H9 (cell line): ENCODE results near the gene TXLNB. TPM values are rescaled to one million over a fixed set of nuclear protein-coding genes. Genes with fewer than 3 reads are reported as not detected.

Experiments
- DNase-seq: peaks from one replicate; pipeline ENCODE4 v3.0.0-alpha.2; 2017
- H2AFZ ChIP-seq: one replicate; pipeline ENCODE4 v1.6.1; 2013; ENCODE audit warnings: mild to moderate bottlenecking, low read length, control low read depth, moderate library complexity
- H2AK5ac ChIP-seq: 2 replicates; pipeline ENCODE4 v1.6.1; 2013; ENCODE audit warnings: low read length, control low read depth, mixed read lengths; ENCODE audit not compliant: insufficient read length
- H2BK120ac ChIP-seq: one replicate; pipeline ENCODE4 v1.6.1; 2013; ENCODE audit warnings: low read depth, mild to moderate bottlenecking, low read length, control low read depth, inconsistent platforms; ENCODE audit not compliant: poor library complexity, severe bottlenecking
- H2BK12ac ChIP-seq: 2 replicates; pipeline ENCODE4 v1.6.1; 2013; ENCODE audit warnings: low read length, control low read depth, mixed read lengths, low read depth; ENCODE audit not compliant: insufficient read length
- H2BK15ac ChIP-seq: 2 replicates; pipeline ENCODE4 v1.6.1; 2013; ENCODE audit warnings: low read depth, low read length, control low read depth
- H2BK20ac ChIP-seq: one replicate; pipeline ENCODE4 v1.6.1; 2013; ENCODE audit warnings: low read depth, mild to moderate bottlenecking, low read length, control low read depth, inconsistent platforms; ENCODE audit not compliant: poor library complexity, severe bottlenecking
- H2BK5ac ChIP-seq: 2 replicates; pipeline ENCODE4 v1.6.1; 2013; ENCODE audit warnings: low read length, control low read depth, mixed read lengths; ENCODE audit not compliant: insufficient read length
- H3K14ac ChIP-seq: 2 replicates; pipeline ENCODE4 v1.6.1; 2013; ENCODE audit warnings: low read length, control low read depth; ENCODE audit not compliant: insufficient read depth
- H3K18ac ChIP-seq: 2 replicates; pipeline ENCODE4 v1.6.1; 2013; ENCODE audit warnings: low read depth, mild to moderate bottlenecking, mixed read lengths, low read length, control low read depth; ENCODE audit not compliant: insufficient read length
- H3K23ac ChIP-seq: 2 replicates; pipeline ENCODE4 v1.6.1; 2013; ENCODE audit warnings: low read length, control low read depth, mixed read lengths, low read depth; ENCODE audit not compliant: insufficient read length
- H3K23me2 ChIP-seq: 2 replicates; pipeline ENCODE4 v1.6.1; 2013; ENCODE audit warnings: low read depth, mild to moderate bottlenecking, mixed read lengths, low read length, control low read depth; ENCODE audit not compliant: insufficient read length, poor library complexity, severe bottlenecking
- H3K27ac ChIP-seq: 2 replicates; pipeline ENCODE4 v1.5.1; 2013; ENCODE audit warnings: low read length, control low read depth, mixed read lengths, low read depth; ENCODE audit not compliant: insufficient read length
- H3K27me3 ChIP-seq: 2 replicates; pipeline ENCODE4 v1.6.1; 2013; ENCODE audit warnings: low read length, control low read depth, inconsistent platforms; ENCODE audit not compliant: insufficient read depth
- H3K4ac ChIP-seq: 2 replicates; pipeline ENCODE4 v1.6.1; 2013; ENCODE audit warnings: low read depth, mild to moderate bottlenecking, control low read depth, inconsistent platforms, low read length, moderate library complexity
- H3K4me1 ChIP-seq: 2 replicates; pipeline ENCODE4 v1.6.1; 2013; ENCODE audit warnings: low read length, control low read depth, inconsistent platforms; ENCODE audit not compliant: insufficient read depth
- H3K4me2 ChIP-seq: 2 replicates; pipeline ENCODE4 v1.6.1; 2013; ENCODE audit warnings: low read length, control low read depth, mixed read lengths; ENCODE audit not compliant: insufficient read length, insufficient read depth
- H3K56ac ChIP-seq: 2 replicates; pipeline ENCODE4 v1.6.1; 2013; ENCODE audit warnings: low read depth, mild to moderate bottlenecking, mixed read lengths, low read length, control low read depth; ENCODE audit not compliant: insufficient read length
- H3K79me1 ChIP-seq: 2 replicates; pipeline ENCODE4 v1.6.1; 2013; ENCODE audit warnings: low read depth, mild to moderate bottlenecking, moderate library complexity, low read length, control low read depth, inconsistent platforms; ENCODE audit not compliant: insufficient read depth, poor library complexity, severe bottlenecking
- H3K79me2 ChIP-seq: 2 replicates; pipeline ENCODE4 v1.6.1; 2013; ENCODE audit warnings: low read length, control low read depth, inconsistent platforms; ENCODE audit not compliant: insufficient read depth
- H3K9ac ChIP-seq: 2 replicates; pipeline ENCODE4 v1.6.1; 2013; ENCODE audit warnings: low read length, control low read depth, mixed read lengths; ENCODE audit not compliant: insufficient read length; ENCODE audit errors: extremely low read depth
- H3K9me3 ChIP-seq: one replicate; pipeline ENCODE4 v1.6.1; 2013; ENCODE audit warnings: low read depth, low read length, inconsistent platforms; ENCODE audit not compliant: control insufficient read depth
- H3T11ph ChIP-seq: one replicate; pipeline ENCODE4 v1.6.1; 2013; ENCODE audit warnings: mild to moderate bottlenecking, low read length, control low read depth, inconsistent platforms
- H4K20me1 ChIP-seq: one replicate; pipeline ENCODE4 v1.6.1; 2013; ENCODE audit not compliant: control insufficient read depth, insufficient read length, insufficient read depth
- H4K5ac ChIP-seq: 2 replicates; pipeline ENCODE4 v1.6.1; 2013; ENCODE audit warnings: low read depth, mild to moderate bottlenecking, mixed read lengths, low read length, control low read depth; ENCODE audit not compliant: insufficient read length
- H4K8ac ChIP-seq: replicated peaks from 2 replicates; pipeline ENCODE4 v1.6.1; 2013; ENCODE audit warnings: low read length, control low read depth, mixed read lengths, low read depth; ENCODE audit not compliant: insufficient read length
- H4K91ac ChIP-seq: 2 replicates; pipeline ENCODE4 v1.6.1; 2013; ENCODE audit warnings: low read depth, mild to moderate bottlenecking, moderate library complexity, mixed read lengths, low read length, control low read depth; ENCODE audit not compliant: insufficient read length
- H3K27ac Mint-ChIP-seq, 3 experiments: 2 replicates in 2 of 3; 3 replicates in 1 of 3; pipeline ENCODE4 v1.8.0; 2020 to 2021; ENCODE audit warnings: mixed read lengths in 3 of 3, mild to moderate bottlenecking in 1 of 3, moderate library complexity in 1 of 3
- H3K27me3 Mint-ChIP-seq: 2 replicates; pipeline ENCODE4 v1.8.0; 2021; ENCODE audit warnings: low read depth, mild to moderate bottlenecking, moderate library complexity, mixed read lengths
- H3K36me3 Mint-ChIP-seq, 3 experiments: 2 replicates in 2 of 3; 3 replicates in 1 of 3; pipeline ENCODE4 v1.8.0; 2020 to 2021; ENCODE audit warnings: low read depth in 3 of 3, mixed read lengths in 3 of 3; ENCODE audit not compliant: insufficient read depth in 1 of 3
- H3K4me1 Mint-ChIP-seq, 2 experiments: 2 replicates each; pipeline ENCODE4 v1.8.0; 2020; ENCODE audit warnings: mixed read lengths in 2 of 2
- H3K4me3 Mint-ChIP-seq, 2 experiments: 2 replicates in 1 of 2; 3 replicates in 1 of 2; pipeline ENCODE4 v1.8.0; 2020 to 2021; ENCODE audit warnings: mild to moderate bottlenecking in 2 of 2, mixed read lengths in 2 of 2, moderate library complexity in 1 of 2
- H3K9me3 Mint-ChIP-seq, 2 experiments: 2 replicates in 1 of 2; 3 replicates in 1 of 2; pipeline ENCODE4 v1.8.0; 2020; ENCODE audit warnings: mild to moderate bottlenecking in 2 of 2, mixed read lengths in 2 of 2, moderate library complexity in 1 of 2
- WGBS: extraction: QIAGEN DNeasy Blood & Tissue Kit; methylation state at CpG from one replicate; pipeline ENCODE4 v1.1.7; 2013; ENCODE audit warnings: missing lambda C conversion rate, low lambda C conversion rate, mixed read lengths; ENCODE audit not compliant: insufficient read length; ENCODE audit errors: extremely low coverage; 5-methylcytosine and 5-hydroxymethylcytosine counted together
- total RNA-seq: library from RNA; stranded (reverse); gene quantifications from 2 replicates; pipeline ENCODE4 v1.2.1, GENCODE V29; 2021
- TF ChIP-seq, protein P1 (sequence below): fragments of 200-600 bp; sonication (generic); conservative IDR thresholded peaks from 3 replicates; pipeline ENCODE4 v1.8.0; 2021; ENCODE audit warnings: antibody characterized with exemption, mild to moderate bottlenecking

Gene TXLNB
- total RNA-seq, 1 experiment from 2014 or later: 0.04 TPM

DNA sequence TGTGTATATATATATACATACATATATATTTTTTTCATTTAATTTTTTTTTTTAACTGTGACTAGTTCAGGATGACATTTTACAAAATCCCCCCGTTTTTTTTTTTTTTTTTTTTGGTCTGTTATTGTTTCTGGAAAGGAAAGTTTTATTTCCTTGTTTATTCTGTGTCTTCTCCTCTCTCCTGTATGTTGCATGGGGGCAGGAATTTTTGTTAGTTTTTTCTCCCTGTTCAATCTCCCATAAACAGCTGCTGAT lies 32.4 kb upstream of the TXLNB start:
- H2BK120ac ChIP-seq: peak overlapping the region; percentile 76
- no peaks in the 10 kb centered on the region for H3K79me1 ChIP-seq
- no peak overlapping the region for H3K9ac ChIP-seq
- H4K8ac ChIP-seq: no peak overlapping the region
- H3K23ac ChIP-seq: no peak overlapping the region
- no CpG with 5 or more reads among the region's 1 CpG for WGBS
- no peak overlapping the region for H4K5ac ChIP-seq
- TF ChIP-seq, protein P1, sequence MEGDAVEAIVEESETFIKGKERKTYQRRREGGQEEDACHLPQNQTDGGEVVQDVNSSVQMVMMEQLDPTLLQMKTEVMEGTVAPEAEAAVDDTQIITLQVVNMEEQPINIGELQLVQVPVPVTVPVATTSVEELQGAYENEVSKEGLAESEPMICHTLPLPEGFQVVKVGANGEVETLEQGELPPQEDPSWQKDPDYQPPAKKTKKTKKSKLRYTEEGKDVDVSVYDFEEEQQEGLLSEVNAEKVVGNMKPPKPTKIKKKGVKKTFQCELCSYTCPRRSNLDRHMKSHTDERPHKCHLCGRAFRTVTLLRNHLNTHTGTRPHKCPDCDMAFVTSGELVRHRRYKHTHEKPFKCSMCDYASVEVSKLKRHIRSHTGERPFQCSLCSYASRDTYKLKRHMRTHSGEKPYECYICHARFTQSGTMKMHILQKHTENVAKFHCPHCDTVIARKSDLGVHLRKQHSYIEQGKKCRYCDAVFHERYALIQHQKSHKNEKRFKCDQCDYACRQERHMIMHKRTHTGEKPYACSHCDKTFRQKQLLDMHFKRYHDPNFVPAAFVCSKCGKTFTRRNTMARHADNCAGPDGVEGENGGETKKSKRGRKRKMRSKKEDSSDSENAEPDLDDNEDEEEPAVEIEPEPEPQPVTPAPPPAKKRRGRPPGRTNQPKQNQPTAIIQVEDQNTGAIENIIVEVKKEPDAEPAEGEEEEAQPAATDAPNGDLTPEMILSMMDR: no peak
- no peaks in the 10 kb centered on the region for H3K23me2 ChIP-seq
- no peak for DNase-seq
- no peak overlapping the region for H3K27ac Mint-ChIP-seq
- no peak overlapping the region for H3K4me2 ChIP-seq
- H4K20me1 ChIP-seq: no peaks in the 10 kb centered on the region
- H2BK12ac ChIP-seq: no peak overlapping the region
- H3K27me3 Mint-ChIP-seq: no peaks in the 10 kb centered on the region
- peaks cover 6 to 9% of the 10 kb centered on the region in 2 experiments for H3K4me1 Mint-ChIP-seq
- H3T11ph ChIP-seq: no peak overlapping the region
- H3K79me2 ChIP-seq: no peaks in the 10 kb centered on the region
- no peak overlapping the region for H3K27ac ChIP-seq
- H3K4me3 Mint-ChIP-seq: no peak overlapping the region
- no peak overlapping the region for H3K4ac ChIP-seq
- H3K27me3 ChIP-seq: no peaks in the 10 kb centered on the region
- no peak overlapping the region for H3K18ac ChIP-seq
- peaks cover 0 to 4% (median 2%) of the 10 kb centered on the region in 3 experiments; a peak in 5 of 7 replicates for H3K36me3 Mint-ChIP-seq
- H2AK5ac ChIP-seq: no peak overlapping the region
- H3K9me3 Mint-ChIP-seq: peaks cover 0 to 5% of the 10 kb centered on the region in 2 experiments; a peak in 1 of 5 replicates
- H3K56ac ChIP-seq: no peak overlapping the region
- H2BK15ac ChIP-seq: no peak overlapping the region
- no peak overlapping the region for H2AFZ ChIP-seq
- no peak overlapping the region for H2BK5ac ChIP-seq
- H2BK20ac ChIP-seq: no peak overlapping the region
- peaks cover 3% of the 10 kb centered on the region; the same call in 1 of the 2 replicates for H3K4me1 ChIP-seq
- no peaks in the 10 kb centered on the region for H3K9me3 ChIP-seq
- H4K91ac ChIP-seq: no peak overlapping the region
- no peak overlapping the region for H3K14ac ChIP-seq
